ENCODE measurements around the gene PBLD. TPM values are rescaled to one million over a fixed set of nuclear protein-coding genes. Genes with fewer than 3 reads are reported as not detected.

PBLD gene
- polyA plus RNA-seq, 3 donors: 1.5 to 3.4 (median 2.5) TPM

GRCh38 chr10:68237173-68237572, 95.6 kb downstream of the PBLD start:
- Histone ChIP-seq H4K20me1 (ENCODE audit: insufficient read depth, low read length) (no peaks in the 10 kb centered on the region), H3K36me3 (replicated peaks in 1 of 2; ENCODE audit: control insufficient read depth in 1 of 2, insufficient read depth in 2 of 2, low read length in 2 of 2) (no peaks in the 10 kb centered on the region), H2AFZ (ENCODE audit: insufficient read depth, low read depth, low read length, poor library complexity, severe bottlenecking) (no peak overlapping the region), H3K4me1 (ENCODE audit: control insufficient read depth in 1 of 2, insufficient read depth in 2 of 2, low read length in 2 of 2) (no peaks in the 10 kb centered on the region), H3K4me2 (replicated peaks; ENCODE audit: extremely low read depth, low read length, poor library complexity, severe bottlenecking) (no peak overlapping the region), H3K9ac (ENCODE audit: insufficient read depth, low read length, poor library complexity, severe bottlenecking) (no peak overlapping the region), H3K27ac (ENCODE audit: low read depth in 1 of 2, low read length in 2 of 2) (no peak overlapping the region), H3K9me3 (replicated peaks in 1 of 2; ENCODE audit: control insufficient read depth in 1 of 2, insufficient read depth in 1 of 2, low read length in 2 of 2) (no peaks in the 10 kb centered on the region), H3K27me3 (ENCODE audit: control insufficient read depth in 2 of 2, insufficient read depth in 2 of 2, low read length in 2 of 2) (peaks cover 0 to 11% of the 10 kb centered on the region in 2 donors), H3K4me3 (replicated peaks in 1 of 3; ENCODE audit: low read depth in 2 of 3, low read length in 3 of 3) (no peak overlapping the region), H3K79me2 (ENCODE audit: insufficient read depth, low read length) (no peaks in the 10 kb centered on the region)
- Mint-ChIP-seq H3K36me3 (no peaks in the 10 kb centered on the region), H3K4me3 (no peak overlapping the region), H3K27ac (no peak overlapping the region), H3K27me3 (ENCODE audit: low read depth in 3 of 3) (peaks cover 4 to 12% (median 5%) of the 10 kb centered on the region in 3 donors), H3K4me1 (no peaks in the 10 kb centered on the region), H3K9me3 (no peaks in the 10 kb centered on the region)
- DNase-seq: no peak
- TF ChIP-seq CTCF (IDR thresholded peaks at IDR 0.05): no peak
- no CpG with 5 or more reads among the region's 3 CpGs for WGBS (ENCODE audit: insufficient coverage)
- intact Hi-C loops (cut with micrococcal nuclease): no loop called here

GRCh38 chr10:68235581-68235980, 97.1 kb downstream of the PBLD start:
- H3K27me3 Mint-ChIP-seq (ENCODE audit: low read depth in 3 of 3): peaks cover 17 to 27% (median 19%) of the 10 kb centered on the region in 3 donors
- H3K9me3 ChIP-seq (replicated peaks in 1 of 2; ENCODE audit: control insufficient read depth in 1 of 2, insufficient read depth in 1 of 2, low read length in 2 of 2): no peaks in the 10 kb centered on the region
- peaks cover 0 to 6% (median 0%) of the 10 kb centered on the region in 7 donors for H3K9me3 Mint-ChIP-seq
- H3K36me3 Mint-ChIP-seq: peaks cover 0 to 3% of the 10 kb centered on the region in 2 donors
- H3K4me1 Mint-ChIP-seq: peaks cover 12% of the 10 kb centered on the region
- peaks cover 7 to 24% of the 10 kb centered on the region in 2 donors for H3K27me3 ChIP-seq (ENCODE audit: control insufficient read depth in 2 of 2, insufficient read depth in 2 of 2, low read length in 2 of 2)
- intact Hi-C loops (cut with micrococcal nuclease): no loop called here
- H2AFZ ChIP-seq (ENCODE audit: insufficient read depth, low read depth, low read length, poor library complexity, severe bottlenecking): no peak overlapping the region
- H3K4me3 Mint-ChIP-seq: no peak overlapping the region
- H3K4me2 ChIP-seq (replicated peaks; ENCODE audit: extremely low read depth, low read length, poor library complexity, severe bottlenecking): no peak overlapping the region
- H3K36me3 ChIP-seq (replicated peaks in 1 of 2; ENCODE audit: control insufficient read depth in 1 of 2, insufficient read depth in 2 of 2, low read length in 2 of 2): no peaks in the 10 kb centered on the region
- H3K4me1 ChIP-seq (ENCODE audit: control insufficient read depth in 1 of 2, insufficient read depth in 2 of 2, low read length in 2 of 2): peaks cover 10 to 13% of the 10 kb centered on the region in 2 donors
- TF ChIP-seq CTCF (IDR thresholded peaks at IDR 0.05): no peak
- no peak overlapping the region for H3K4me3 ChIP-seq (replicated peaks in 1 of 3; ENCODE audit: low read depth in 2 of 3, low read length in 3 of 3)
- DNase-seq: no peak
- no peak overlapping the region for H3K27ac Mint-ChIP-seq
- no peaks in the 10 kb centered on the region for H3K79me2 ChIP-seq (ENCODE audit: insufficient read depth, low read length)
- H3K27ac ChIP-seq (ENCODE audit: low read depth in 1 of 2, low read length in 2 of 2): no peak overlapping the region
- H3K9ac ChIP-seq (ENCODE audit: insufficient read depth, low read length, poor library complexity, severe bottlenecking): no peak overlapping the region
- no peaks in the 10 kb centered on the region for H4K20me1 ChIP-seq (ENCODE audit: insufficient read depth, low read length)
